T-cell (primary cell): ENCODE results near the gene FCGR3B. TPM values are rescaled to one million over a fixed set of nuclear protein-coding genes. Genes with fewer than 3 reads are reported as not detected.
"Not testable (repeated sequence)": the region's sequence is repeated elsewhere in the genome, so short reads cannot be mapped to it uniquely, and the experiment has no call there.

Experiments used
- ATAC-seq, 4 experiments: fragments of 200-7000 bp in 3 of 4; fragments of 150-1000 bp in 1 of 4; cut with Tn5 transposase; replicated peaks in 1 of 4; 1 replicate in 3 of 4; 2 replicates in 1 of 4; pipeline ENCODE4 v1.10.0; 2021; ENCODE audit warnings: moderate library complexity in 3 of 4, mild to moderate bottlenecking in 2 of 4, moderate number of reproducible peaks in 1 of 4
- CTCF ChIA-PET, 2 donors: fragments of 300-600 bp; sonication (Branson Sonifier 250); formaldehyde crosslinking; loops; one replicate each; lab custom pipeline; 2022; ENCODE audit warnings: antibody characterized with exemption in 2 of 2; lab: Charles Lee
- POLR2A ChIA-PET, 2 donors: fragments of 300-600 bp; sonication (Branson Sonifier 250); formaldehyde crosslinking; loops; one replicate each; lab custom pipeline; 2022; ENCODE audit warnings: antibody characterized with exemption in 2 of 2; lab: Charles Lee
- DNase-seq, 35 experiments: peaks; one replicate each; pipeline versions ENCODE4 v3.0.0 to v3.0.0-alpha.2; 2013 to 2023
- H3K27ac ChIP-seq: one replicate; pipeline ENCODE4 v1.5.1; 2013; ENCODE audit warnings: low read length
- H3K27me3 ChIP-seq, 2 experiments: replicated peaks in 1 of 2; 1 replicate in 1 of 2; 2 replicates in 1 of 2; pipeline versions ENCODE4 v1.6.1 to v1.7.0; 2013; ENCODE audit warnings: low read length in 1 of 2, mixed read lengths in 1 of 2; ENCODE audit not compliant: control insufficient read depth in 2 of 2, insufficient read depth in 2 of 2; ENCODE audit errors: extremely low read depth in 1 of 2
- H3K36me3 ChIP-seq, 2 donors: 1 replicate in 1 of 2; 2 replicates in 1 of 2; pipeline versions ENCODE4 v1.6.1 to v1.7.0; 2013; ENCODE audit warnings: low read length in 1 of 2; ENCODE audit not compliant: control insufficient read depth in 2 of 2, insufficient read depth in 1 of 2; ENCODE audit errors: extremely low read depth in 1 of 2
- H3K4me1 ChIP-seq, 2 experiments: 1 replicate in 1 of 2; 2 replicates in 1 of 2; pipeline versions ENCODE4 v1.6.1 to v1.7.0; 2013; ENCODE audit warnings: low read length in 2 of 2, mixed read lengths in 1 of 2; ENCODE audit not compliant: insufficient read depth in 2 of 2, control insufficient read depth in 1 of 2; ENCODE audit errors: extremely low read depth in 1 of 2
- H3K4me3 ChIP-seq, 2 donors: 1 replicate in 1 of 2; 2 replicates in 1 of 2; pipeline versions ENCODE4 v1.5.1 to v1.7.0; 2013; ENCODE audit warnings: mild to moderate bottlenecking in 2 of 2, low read length in 1 of 2, moderate library complexity in 1 of 2; ENCODE audit not compliant: control insufficient read depth in 1 of 2; ENCODE audit errors: extremely low read depth in 1 of 2
- H3K9me3 ChIP-seq: 2 replicates; pipeline ENCODE4 v1.7.0; 2013
- H3K27ac Mint-ChIP-seq, 2 donors: one replicate each; pipeline ENCODE4 v1.8.0; 2020 to 2021; ENCODE audit warnings: mild to moderate bottlenecking in 2 of 2, mixed read lengths in 2 of 2
- H3K27me3 Mint-ChIP-seq, 2 donors: one replicate each; pipeline ENCODE4 v1.8.0; 2021 to 2022; ENCODE audit warnings: mixed read lengths in 2 of 2
- H3K36me3 Mint-ChIP-seq: one replicate; pipeline ENCODE4 v1.8.0; 2021; ENCODE audit warnings: mixed read lengths
- H3K4me1 Mint-ChIP-seq, 3 donors: one replicate each; pipeline ENCODE4 v1.8.0; 2020 to 2022; ENCODE audit warnings: mixed read lengths in 3 of 3, mild to moderate bottlenecking in 1 of 3
- H3K4me3 Mint-ChIP-seq, 3 donors: one replicate each; pipeline ENCODE4 v1.8.0; 2020 to 2022; ENCODE audit warnings: mild to moderate bottlenecking in 3 of 3, mixed read lengths in 3 of 3, moderate library complexity in 3 of 3
- H3K9me3 Mint-ChIP-seq, 3 donors: one replicate each; pipeline ENCODE4 v1.8.0; 2020 to 2022; ENCODE audit warnings: mixed read lengths in 3 of 3
- WGBS: methylation state at CpG from one replicate; pipeline ENCODE4 v1.1.5; 2013; ENCODE audit warnings: missing lambda C conversion rate; ENCODE audit not compliant: insufficient coverage; 5-methylcytosine and 5-hydroxymethylcytosine counted together
- total RNA-seq, 35 experiments: library from RNA in 6 of 35; stranded (reverse) in 6 of 35; fragments of 120-200 nt in 1 of 35; gene quantifications; one replicate each; pipeline versions ENCODE4 v1.2.1 to v1.2.4 and lab custom pipeline; 2013 to 2026

FCGR3B gene
- total RNA-seq, 5 donors from 2014 or later (not counting 1 experiment from before 2014, with no cell fraction given) = 0.42 to 0.88 (median 0.60) TPM; not detected in 2

DNA sequence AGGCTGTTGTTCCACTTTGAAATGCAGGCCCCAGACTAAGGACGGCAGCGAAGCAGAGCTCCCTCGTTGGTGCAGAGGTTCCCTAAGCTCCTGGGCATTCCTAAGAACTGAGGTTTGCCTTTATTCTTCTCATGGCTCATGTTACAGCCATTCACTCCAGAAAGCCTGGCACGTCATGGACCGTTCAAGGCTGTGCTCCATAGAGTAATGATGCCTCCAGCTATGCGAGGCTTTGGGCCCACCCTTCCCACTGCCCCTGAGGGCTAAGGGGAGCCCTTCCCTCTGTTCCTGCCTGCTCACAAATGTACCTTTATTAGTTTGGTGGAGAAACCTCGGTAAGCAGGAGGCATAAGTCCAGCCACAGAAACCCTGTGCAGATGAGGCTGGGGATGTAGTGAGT is 42.5 kb upstream of the FCGR3B start:
- H3K4me1 ChIP-seq, H3K9me3 Mint-ChIP-seq, ATAC-seq, POLR2A ChIA-PET, H3K27me3 Mint-ChIP-seq, H3K36me3 ChIP-seq, H3K9me3 ChIP-seq, H3K36me3 Mint-ChIP-seq, H3K27ac ChIP-seq, H3K27me3 ChIP-seq, DNase-seq, H3K4me1 Mint-ChIP-seq, H3K27ac Mint-ChIP-seq, CTCF ChIA-PET, H3K4me3 ChIP-seq, H3K4me3 Mint-ChIP-seq: not testable (repeated sequence)
- WGBS = 100% methylated on average over 2 of the region's 7 CpGs

GRCh38 chr1:161671045-161672020 is 40.4 kb upstream of the FCGR3B start:
- H3K4me3 ChIP-seq, H3K27me3 Mint-ChIP-seq, POLR2A ChIA-PET, H3K9me3 ChIP-seq, H3K36me3 Mint-ChIP-seq, H3K36me3 ChIP-seq, H3K27me3 ChIP-seq, H3K4me1 Mint-ChIP-seq, H3K27ac Mint-ChIP-seq, ATAC-seq, CTCF ChIA-PET, H3K27ac ChIP-seq, H3K4me3 Mint-ChIP-seq, H3K9me3 Mint-ChIP-seq, H3K4me1 ChIP-seq, DNase-seq: not testable (repeated sequence)
- 89% methylated on average over 1 of the region's 15 CpGs for WGBS

GRCh38 chr1:161664689-161665088 is 33.7 kb upstream of the FCGR3B start:
- H3K9me3 Mint-ChIP-seq, H3K36me3 ChIP-seq, H3K4me1 Mint-ChIP-seq: not testable (repeated sequence)

DNA sequence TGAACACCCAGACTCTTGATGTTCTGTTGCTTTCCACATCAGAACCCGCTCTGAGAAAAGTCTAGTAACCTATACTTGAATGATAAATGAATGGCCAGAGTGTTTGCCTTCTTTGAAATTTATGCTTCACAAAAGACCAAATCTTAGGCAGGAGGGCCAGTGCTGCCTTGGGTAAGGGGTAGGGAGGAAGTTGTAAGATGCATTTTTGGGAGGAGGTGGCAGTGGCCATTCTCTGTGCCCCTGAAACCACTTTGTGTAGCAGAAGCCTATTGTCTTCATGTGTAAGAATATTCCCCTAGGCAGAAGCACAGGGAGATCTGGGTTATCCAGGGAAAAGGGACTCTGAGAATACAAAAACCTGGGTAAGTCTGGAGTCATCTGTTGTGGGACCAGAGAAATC is 32.6 kb upstream of the FCGR3B start:
- H3K27me3 Mint-ChIP-seq, DNase-seq, POLR2A ChIA-PET: not testable (repeated sequence)

More at GRCh38 chr1:161664689-161665088, 33.7 kb upstream of the FCGR3B start:
- ATAC-seq, H3K9me3 ChIP-seq, POLR2A ChIA-PET, CTCF ChIA-PET, H3K27me3 ChIP-seq, H3K4me1 ChIP-seq, H3K4me3 Mint-ChIP-seq, H3K27ac ChIP-seq, H3K27me3 Mint-ChIP-seq, DNase-seq, H3K36me3 Mint-ChIP-seq, H3K4me3 ChIP-seq, H3K27ac Mint-ChIP-seq: not testable (repeated sequence)
- WGBS = no CpG with 5 or more reads among the region's 4 CpGs

DNA sequence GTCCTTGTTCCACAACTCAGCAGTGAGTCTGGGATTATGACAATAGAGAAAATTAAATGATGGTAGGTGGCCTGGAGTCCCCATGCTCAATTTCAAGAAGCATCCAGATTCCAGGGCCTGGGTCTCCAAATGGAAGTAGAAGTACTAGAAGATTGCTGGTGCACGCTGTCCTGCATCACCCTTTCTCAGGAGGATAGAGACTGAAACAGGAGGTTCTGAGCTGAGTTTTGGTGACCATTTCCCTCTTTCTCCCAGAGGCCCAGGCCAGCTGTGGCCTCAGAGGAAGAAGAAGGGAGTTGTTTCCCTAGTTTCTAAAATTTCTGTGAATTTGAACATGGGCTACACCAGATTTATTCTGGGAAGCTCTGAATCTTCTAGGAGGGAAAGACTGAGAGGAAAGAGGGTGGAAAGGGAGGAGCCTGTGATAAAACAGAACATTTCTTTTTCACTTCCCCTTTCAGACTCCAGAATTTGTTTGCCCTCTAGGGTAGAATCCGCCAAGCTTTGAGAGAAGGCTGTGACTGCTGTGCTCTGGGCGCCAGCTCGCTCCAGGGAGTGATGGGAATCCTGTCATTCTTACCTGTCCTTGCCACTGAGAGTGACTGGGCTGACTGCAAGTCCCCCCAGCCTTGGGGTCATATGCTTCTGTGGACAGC is 31.8 kb upstream of the FCGR3B start, which contains the start of gene FCGR2B:
TSS of gene FCGR2B (plus strand) at position 460 of the 656 bp plus-strand sequence. CDS start at position 559, 99 bp downstream.
- H3K36me3 Mint-ChIP-seq, H3K4me1 Mint-ChIP-seq, H3K36me3 ChIP-seq, POLR2A ChIA-PET, ATAC-seq, H3K27ac Mint-ChIP-seq, CTCF ChIA-PET, H3K4me3 Mint-ChIP-seq, H3K27me3 Mint-ChIP-seq, H3K4me3 ChIP-seq, H3K9me3 ChIP-seq, DNase-seq, H3K4me1 ChIP-seq, H3K27me3 ChIP-seq, H3K27ac ChIP-seq, H3K9me3 Mint-ChIP-seq: not testable (repeated sequence)
- WGBS = no CpG with 5 or more reads among the region's 4 CpGs

More for the DNA sequence above, 32.6 kb upstream of the FCGR3B start:
- no CpG with 5 or more reads among the region's 1 CpG for WGBS
- H3K4me3 Mint-ChIP-seq, H3K36me3 Mint-ChIP-seq, H3K9me3 ChIP-seq, H3K4me1 ChIP-seq, H3K4me1 Mint-ChIP-seq, H3K27ac Mint-ChIP-seq, H3K9me3 Mint-ChIP-seq, H3K27me3 ChIP-seq, H3K36me3 ChIP-seq, ATAC-seq, H3K4me3 ChIP-seq, CTCF ChIA-PET, H3K27ac ChIP-seq: not testable (repeated sequence)

GRCh38 chr1:161661660-161662311 is 30.8 kb upstream of the FCGR3B start:
- H3K4me1 Mint-ChIP-seq, H3K9me3 Mint-ChIP-seq, H3K9me3 ChIP-seq, H3K36me3 ChIP-seq, H3K4me3 Mint-ChIP-seq, H3K4me1 ChIP-seq, CTCF ChIA-PET, H3K36me3 Mint-ChIP-seq, H3K4me3 ChIP-seq, H3K27ac ChIP-seq, H3K27ac Mint-ChIP-seq, H3K27me3 Mint-ChIP-seq, POLR2A ChIA-PET, H3K27me3 ChIP-seq: not testable (repeated sequence)
- no CpG with 5 or more reads among the region's 9 CpGs for WGBS
- ATAC-seq (peak in 3 of 4 experiments; percentile 35 to 79 (median 43)), DNase-seq (peak in 1 of 35 experiments; percentile 8)
